H1 (cell line): ENCODE measurements around the gene GALNT9. TPM values are rescaled to one million over a fixed set of nuclear protein-coding genes. Genes with fewer than 3 reads are reported as not detected.

Experiments
- ASH2L ChIP-seq: fragments of 200-600, 300-600 bp; sonication (generic); IDR thresholded peaks from one replicate; pipeline ENCODE4 v1.7.1; 2017; ENCODE audit warnings: low read length
- BCL11A ChIP-seq, 2 experiments: IDR thresholded peaks; one replicate each; pipeline ENCODE4 v1.6.1; 2011; ENCODE audit warnings: low read depth in 2 of 2, low read length in 2 of 2, mild to moderate bottlenecking in 2 of 2
- CHD1 ChIP-seq: IDR thresholded peaks from 2 replicates; pipeline ENCODE4 v1.6.1; 2012; ENCODE audit warnings: low read depth, low read length, improper control_type of control experiment
- CHD2 ChIP-seq: IDR thresholded peaks from 2 replicates; pipeline ENCODE4 v1.6.1; 2012; ENCODE audit warnings: low read length, improper control_type of control experiment
- CTBP2 ChIP-seq: IDR thresholded peaks from 2 replicates; pipeline ENCODE4 v1.7.0; 2011; ENCODE audit warnings: borderline replicate concordance, mild to moderate bottlenecking, moderate library complexity, mixed read lengths, low read length; ENCODE audit not compliant: insufficient read depth, insufficient read length
- EGR1 ChIP-seq: IDR thresholded peaks from 2 replicates; pipeline ENCODE4 v1.6.1; 2011; ENCODE audit warnings: low read depth, low read length, borderline replicate concordance
- FOSL1 ChIP-seq: IDR thresholded peaks from 2 replicates; pipeline ENCODE4 v1.6.1; 2011; ENCODE audit warnings: mild to moderate bottlenecking, low read depth, low read length, moderate library complexity; ENCODE audit not compliant: insufficient read depth
- GABPA ChIP-seq: IDR thresholded peaks from 2 replicates; pipeline ENCODE4 v1.6.1; 2011; ENCODE audit warnings: mild to moderate bottlenecking, low read length, moderate library complexity, borderline replicate concordance; ENCODE audit not compliant: insufficient read depth
- JUN ChIP-seq: IDR thresholded peaks from 2 replicates; pipeline ENCODE4 v1.6.1; 2011; ENCODE audit warnings: low read depth, mild to moderate bottlenecking, improper control_type of control experiment, low read length
- MAFK ChIP-seq: IDR thresholded peaks from 2 replicates; pipeline ENCODE4 v1.6.1; 2012; ENCODE audit warnings: low read depth, mild to moderate bottlenecking, improper control_type of control experiment, low read length
- NRF1 ChIP-seq: IDR thresholded peaks from 2 replicates; pipeline ENCODE4 v1.6.1; 2011; ENCODE audit warnings: mild to moderate bottlenecking, low read depth, low read length, improper control_type of control experiment
- POLR2A ChIP-seq, 2 experiments: IDR thresholded peaks; 1 replicate in 1 of 2; 2 replicates in 1 of 2; pipeline ENCODE4 v1.6.1; 2011; ENCODE audit warnings: low read depth in 2 of 2, low read length in 2 of 2, mild to moderate bottlenecking in 2 of 2; ENCODE audit errors: control extremely low read depth in 1 of 2
- POLR2AphosphoS5 ChIP-seq: IDR thresholded peaks from 2 replicates; pipeline ENCODE4 v1.6.1; 2011; ENCODE audit warnings: low read depth, low read length
- RNF2 ChIP-seq: fragments of 200-900, 300-1000 bp; sonication (generic); IDR thresholded peaks from 2 replicates; pipeline ENCODE4 v1.7.1; 2016; ENCODE audit warnings: borderline replicate concordance, low read depth, mild to moderate bottlenecking, antibody characterized with exemption, low read length; ENCODE audit not compliant: poor library complexity, severe bottlenecking; ENCODE audit errors: missing control alignments
- SIX5 ChIP-seq: IDR thresholded peaks from 2 replicates; pipeline ENCODE4 v1.6.1; 2011; ENCODE audit warnings: mild to moderate bottlenecking, low read depth, low read length
- SP2 ChIP-seq: IDR thresholded peaks from 2 replicates; pipeline ENCODE4 v1.6.1; 2012; ENCODE audit warnings: mild to moderate bottlenecking, low read length, inconsistent platforms
- SRF ChIP-seq: IDR thresholded peaks from 2 replicates; pipeline ENCODE4 v1.6.1; 2011; ENCODE audit warnings: mild to moderate bottlenecking, low read depth, low read length, moderate library complexity
- SUZ12 ChIP-seq: fragments of 200-600 bp; sonication (generic); IDR thresholded peaks from 2 replicates; pipeline ENCODE4 v1.6.1; 2012; ENCODE audit warnings: mild to moderate bottlenecking, inconsistent platforms, low read length, moderate library complexity, mixed read lengths
- TEAD4 ChIP-seq: IDR thresholded peaks from 2 replicates; pipeline ENCODE4 v1.6.1; 2012; ENCODE audit warnings: low read depth, low read length, inconsistent platforms, mixed read lengths
- YY1 ChIP-seq: IDR thresholded peaks from 2 replicates; pipeline ENCODE4 v1.6.1; 2011; ENCODE audit warnings: low read depth, mild to moderate bottlenecking, low read length
- polyA plus RNA-seq, 7 experiments: library from polyadenylated mRNA; depleted of rRNA in 3 of 7; stranded (reverse) in 5 of 7; unstranded in 2 of 7; fragments of >200 nt in 5 of 7; fragments of 200-250 nt in 2 of 7; gene quantifications; 1 replicate in 5 of 7; 2 replicates in 1 of 7; 4 replicates in 1 of 7; pipeline versions ENCODE4 v1.2.1 to v1.2.3, GENCODE V29; 2011 to 2013; ENCODE audit warnings: missing spikeins in 2 of 7, mixed read lengths in 2 of 7
- total RNA-seq: library from RNA; stranded (reverse); fragmentation: NEBNext Ultra II Directional; extraction: Animal tissue kit (Norgen Biotek cat#: 25700); gene quantifications from 2 replicates; pipeline ENCODE4 v1.2.1, GENCODE V29; 2021
- TF ChIP-seq, protein P1 (sequence below): IDR thresholded peaks from 2 replicates; pipeline ENCODE4 v1.6.1; 2012; ENCODE audit warnings: low read length, inconsistent platforms
- TF ChIP-seq, protein P2 (sequence below): IDR thresholded peaks from 2 replicates; pipeline ENCODE4 v1.6.1; 2012; ENCODE audit warnings: inconsistent platforms
- TF ChIP-seq, protein P3 (sequence below): IDR thresholded peaks from 2 replicates; pipeline ENCODE4 v1.6.1; 2012; ENCODE audit warnings: inconsistent platforms

The GALNT9 gene
- total and polyA plus RNA-seq, 2 of the 8 experiments (the other 6 are each of a cell fraction or from before 2014, with no cell fraction given): 2.0 to 3.6 TPM

DNA sequence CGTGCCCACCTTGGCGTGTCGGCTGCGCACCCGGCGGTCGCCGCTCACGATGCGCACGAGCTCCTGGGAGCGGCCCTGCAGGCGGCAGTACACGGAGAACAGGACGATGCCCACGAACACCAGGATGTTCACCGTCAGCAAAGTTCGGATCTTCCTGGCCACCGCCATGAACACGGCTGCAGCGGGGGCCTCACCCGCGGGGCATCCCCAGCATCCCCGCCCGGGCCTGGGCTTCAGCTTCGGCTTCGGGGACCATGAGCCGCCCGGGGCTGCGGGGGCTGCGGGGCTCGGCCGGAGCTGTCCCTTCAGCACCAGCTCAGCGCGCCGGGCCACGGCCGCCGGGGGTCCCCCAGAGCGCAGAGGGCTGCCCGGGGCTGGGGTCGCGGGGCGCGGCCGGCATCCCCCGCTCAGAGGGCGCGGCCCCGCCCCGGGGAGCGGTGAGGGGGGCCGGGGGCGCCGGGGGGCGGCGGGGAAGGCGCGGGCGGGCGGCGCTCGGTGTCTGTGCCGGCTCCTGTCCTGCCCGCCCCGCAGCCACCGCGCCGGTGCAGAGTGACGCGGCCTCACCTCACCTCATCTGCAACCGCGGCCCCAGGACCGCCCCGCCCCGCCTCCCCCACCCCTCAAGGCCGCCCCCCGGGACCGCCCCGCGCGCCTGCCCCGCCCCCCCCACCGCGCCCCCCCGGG is at the start of gene GALNT9 (continued):
- TF ChIP-seq CTBP2: no peak
- no peak for TF ChIP-seq SP2
- no peak for TF ChIP-seq RNF2
- peak; percentile 28; the same call in 1 of the 2 replicates for TF ChIP-seq SUZ12
- TF ChIP-seq CHD1: no peak
- no peak for TF ChIP-seq ASH2L
- TF ChIP-seq SRF: no peak
- TF ChIP-seq FOSL1: no peak
- TF ChIP-seq GABPA: peak; percentile 62; the same call in 1 of the 2 replicates
- TF ChIP-seq, protein P1, sequence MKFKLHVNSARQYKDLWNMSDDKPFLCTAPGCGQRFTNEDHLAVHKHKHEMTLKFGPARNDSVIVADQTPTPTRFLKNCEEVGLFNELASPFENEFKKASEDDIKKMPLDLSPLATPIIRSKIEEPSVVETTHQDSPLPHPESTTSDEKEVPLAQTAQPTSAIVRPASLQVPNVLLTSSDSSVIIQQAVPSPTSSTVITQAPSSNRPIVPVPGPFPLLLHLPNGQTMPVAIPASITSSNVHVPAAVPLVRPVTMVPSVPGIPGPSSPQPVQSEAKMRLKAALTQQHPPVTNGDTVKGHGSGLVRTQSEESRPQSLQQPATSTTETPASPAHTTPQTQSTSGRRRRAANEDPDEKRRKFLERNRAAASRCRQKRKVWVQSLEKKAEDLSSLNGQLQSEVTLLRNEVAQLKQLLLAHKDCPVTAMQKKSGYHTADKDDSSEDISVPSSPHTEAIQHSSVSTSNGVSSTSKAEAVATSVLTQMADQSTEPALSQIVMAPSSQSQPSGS: no peak
- TF ChIP-seq YY1: no peak
- no peak for TF ChIP-seq CHD2
- TF ChIP-seq BCL11A (IDR thresholded peaks at IDR 0.05; ENCODE audit: low read depth in 2 of 2, low read length in 2 of 2): no peak
- no peak for TF ChIP-seq JUN
- TF ChIP-seq MAFK: no peak
- TF ChIP-seq SIX5: no peak
- TF ChIP-seq NRF1: no peak
- no peak for TF ChIP-seq POLR2AphosphoS5
- TF ChIP-seq EGR1: peak; percentile 9; the same call in 1 of the 2 replicates
- TF ChIP-seq POLR2A (IDR thresholded peaks at IDR 0.05; ENCODE audit: control extremely low read depth in 1 of 2, low read depth in 2 of 2, low read length in 2 of 2): no peak
- TF ChIP-seq, protein P2, sequence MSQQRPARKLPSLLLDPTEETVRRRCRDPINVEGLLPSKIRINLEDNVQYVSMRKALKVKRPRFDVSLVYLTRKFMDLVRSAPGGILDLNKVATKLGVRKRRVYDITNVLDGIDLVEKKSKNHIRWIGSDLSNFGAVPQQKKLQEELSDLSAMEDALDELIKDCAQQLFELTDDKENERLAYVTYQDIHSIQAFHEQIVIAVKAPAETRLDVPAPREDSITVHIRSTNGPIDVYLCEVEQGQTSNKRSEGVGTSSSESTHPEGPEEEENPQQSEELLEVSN: no peak
- no peak for TF ChIP-seq TEAD4
- TF ChIP-seq, protein P3, sequence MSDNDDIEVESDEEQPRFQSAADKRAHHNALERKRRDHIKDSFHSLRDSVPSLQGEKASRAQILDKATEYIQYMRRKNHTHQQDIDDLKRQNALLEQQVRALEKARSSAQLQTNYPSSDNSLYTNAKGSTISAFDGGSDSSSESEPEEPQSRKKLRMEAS: peak; percentile 44; the same call in 1 of the 2 replicates
